GM10847 (cell line): ENCODE measurements around the gene CDS2.

ENCODE experiments used
- POLR2A ChIP-seq: IDR thresholded peaks from 2 replicates; pipeline ENCODE4 v1.6.1; 2011; ENCODE audit not compliant: insufficient read length; ENCODE audit errors: extremely low read depth

CDS2 gene

GRCh38 chr20:5164645-5165625 lies 38.1 kb downstream of the CDS2 start:
- no peak for TF ChIP-seq POLR2A

GRCh38 chr20:5168651-5169396 lies 42.0 kb downstream of the CDS2 start:
- no peak for TF ChIP-seq POLR2A

- TF ChIP-seq POLR2A: no peak
Observed at GRCh38 chr20:5170341-5170740, 43.5 kb downstream of the CDS2 start.

- no peak for TF ChIP-seq POLR2A
Observed at GRCh38 chr20:5171064-5171789, 44.4 kb downstream of the CDS2 start.

GRCh38 chr20:5171790-5172164 lies 45.0 kb downstream of the CDS2 start:
- no peak for TF ChIP-seq POLR2A

GRCh38 chr20:5172167-5172601 lies 45.4 kb downstream of the CDS2 start:
- no peak for TF ChIP-seq POLR2A

- no peak for TF ChIP-seq POLR2A
Observed at GRCh38 chr20:5172903-5173463, 46.2 kb downstream of the CDS2 start.

- TF ChIP-seq POLR2A: no peak
Observed at GRCh38 chr20:5173751-5174150, 46.9 kb downstream of the CDS2 start.

- TF ChIP-seq POLR2A: no peak
Observed at GRCh38 chr20:5177071-5177470, 50.3 kb downstream of the CDS2 start.

- TF ChIP-seq POLR2A: no peak
Observed at GRCh38 chr20:5178046-5178445, 51.2 kb downstream of the CDS2 start.

GRCh38 chr20:5180421-5180820 lies 53.6 kb downstream of the CDS2 start:
- TF ChIP-seq POLR2A: no peak

- TF ChIP-seq POLR2A: no peak
Observed at GRCh38 chr20:5180933-5181332, 54.1 kb downstream of the CDS2 start.

- no peak for TF ChIP-seq POLR2A
Observed at GRCh38 chr20:5181492-5181891, 54.7 kb downstream of the CDS2 start.

- TF ChIP-seq POLR2A: no peak
Observed at GRCh38 chr20:5181958-5182357, 55.1 kb downstream of the CDS2 start.

- TF ChIP-seq POLR2A: no peak
Observed at GRCh38 chr20:5182615-5183254, 55.9 kb downstream of the CDS2 start.
